ENCODE measurements around the gene ARHGAP26.
A peak's percentile ranks its signal among the peaks of the same experiment; 100 is the strongest.

ARHGAP26 gene

DNA sequence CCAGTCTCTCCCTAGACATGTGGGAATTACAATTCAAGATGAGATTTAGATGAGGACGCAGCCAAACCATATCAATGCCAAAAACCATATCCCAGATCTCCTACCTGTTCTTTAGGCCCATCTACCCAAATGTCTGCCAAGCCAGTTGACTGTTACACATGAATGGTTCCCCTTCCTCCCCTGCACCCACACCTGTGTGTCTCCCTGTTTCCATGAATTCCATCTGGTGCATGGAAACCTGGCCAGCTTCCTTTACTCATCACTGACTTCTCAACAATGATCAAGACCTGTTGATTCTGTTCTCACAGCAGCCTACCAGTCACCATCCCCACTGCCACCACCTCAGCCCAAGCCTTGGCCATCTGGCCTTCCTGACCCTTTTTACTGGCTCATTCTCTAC lies 410.6 kb downstream of the ARHGAP26 start:
- in situ Hi-C loops (cut with MboI; ENCODE audit: low pct_unique_long_range_greater_than_20kb, low sequenced_read_pairs, unreplicated experiment): no loop called here
- no peak for DNase-seq (ENCODE audit: low spot score)
- TF ChIP-seq, protein P1, sequence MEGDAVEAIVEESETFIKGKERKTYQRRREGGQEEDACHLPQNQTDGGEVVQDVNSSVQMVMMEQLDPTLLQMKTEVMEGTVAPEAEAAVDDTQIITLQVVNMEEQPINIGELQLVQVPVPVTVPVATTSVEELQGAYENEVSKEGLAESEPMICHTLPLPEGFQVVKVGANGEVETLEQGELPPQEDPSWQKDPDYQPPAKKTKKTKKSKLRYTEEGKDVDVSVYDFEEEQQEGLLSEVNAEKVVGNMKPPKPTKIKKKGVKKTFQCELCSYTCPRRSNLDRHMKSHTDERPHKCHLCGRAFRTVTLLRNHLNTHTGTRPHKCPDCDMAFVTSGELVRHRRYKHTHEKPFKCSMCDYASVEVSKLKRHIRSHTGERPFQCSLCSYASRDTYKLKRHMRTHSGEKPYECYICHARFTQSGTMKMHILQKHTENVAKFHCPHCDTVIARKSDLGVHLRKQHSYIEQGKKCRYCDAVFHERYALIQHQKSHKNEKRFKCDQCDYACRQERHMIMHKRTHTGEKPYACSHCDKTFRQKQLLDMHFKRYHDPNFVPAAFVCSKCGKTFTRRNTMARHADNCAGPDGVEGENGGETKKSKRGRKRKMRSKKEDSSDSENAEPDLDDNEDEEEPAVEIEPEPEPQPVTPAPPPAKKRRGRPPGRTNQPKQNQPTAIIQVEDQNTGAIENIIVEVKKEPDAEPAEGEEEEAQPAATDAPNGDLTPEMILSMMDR (IDR thresholded peaks at IDR 0.05; ENCODE audit: extremely low read depth, insufficient read depth, missing control alignments): no peak

DNA sequence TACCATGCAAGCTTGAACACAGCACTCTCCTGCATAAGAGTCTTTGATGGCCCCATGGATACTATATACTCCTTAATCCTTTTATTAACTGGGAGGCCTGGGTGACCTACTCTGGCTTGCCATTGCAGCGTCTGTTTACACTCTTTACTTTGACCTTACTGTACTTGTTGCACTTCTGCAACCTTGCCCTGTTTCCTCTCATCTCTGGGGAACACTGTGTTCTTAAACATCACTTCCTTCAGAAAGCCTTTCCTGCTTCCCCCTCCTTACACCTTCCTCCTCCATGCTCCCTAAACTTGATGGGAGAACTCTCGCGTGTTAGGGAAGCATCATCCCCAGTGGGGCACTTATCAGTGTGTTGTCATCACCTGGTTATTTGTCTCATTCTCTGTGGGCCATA lies 411.0 kb downstream of the ARHGAP26 start:
- TF ChIP-seq, protein P1 (IDR thresholded peaks at IDR 0.05; ENCODE audit: extremely low read depth, insufficient read depth, missing control alignments): no peak
- DNase-seq (ENCODE audit: low spot score): no peak
- in situ Hi-C loops (cut with MboI; ENCODE audit: low pct_unique_long_range_greater_than_20kb, low sequenced_read_pairs, unreplicated experiment): no loop called here

DNA sequence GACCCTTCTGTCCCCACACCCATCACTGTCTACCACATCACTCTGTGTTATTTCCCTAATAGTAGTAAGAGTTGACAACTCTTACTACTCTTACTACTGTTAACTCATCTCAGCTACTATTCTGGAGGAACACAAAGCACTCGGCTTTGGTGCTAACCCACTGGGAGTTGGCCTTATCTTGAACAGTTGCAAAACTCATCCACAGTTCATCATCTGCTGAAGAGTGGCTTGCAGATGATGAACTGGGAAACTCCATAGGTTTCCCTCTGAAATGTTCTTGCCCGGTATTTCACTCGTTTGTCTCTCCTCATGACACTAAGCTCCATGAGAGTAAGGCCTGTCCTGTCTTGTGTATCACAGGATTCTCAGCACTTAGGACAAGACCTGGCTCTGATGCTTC lies 411.9 kb downstream of the ARHGAP26 start:
- in situ Hi-C loops (cut with MboI; ENCODE audit: low pct_unique_long_range_greater_than_20kb, low sequenced_read_pairs, unreplicated experiment): no loop called here
- DNase-seq (ENCODE audit: low spot score): no peak
- TF ChIP-seq, protein P1 (IDR thresholded peaks at IDR 0.05; ENCODE audit: extremely low read depth, insufficient read depth, missing control alignments): no peak

DNA sequence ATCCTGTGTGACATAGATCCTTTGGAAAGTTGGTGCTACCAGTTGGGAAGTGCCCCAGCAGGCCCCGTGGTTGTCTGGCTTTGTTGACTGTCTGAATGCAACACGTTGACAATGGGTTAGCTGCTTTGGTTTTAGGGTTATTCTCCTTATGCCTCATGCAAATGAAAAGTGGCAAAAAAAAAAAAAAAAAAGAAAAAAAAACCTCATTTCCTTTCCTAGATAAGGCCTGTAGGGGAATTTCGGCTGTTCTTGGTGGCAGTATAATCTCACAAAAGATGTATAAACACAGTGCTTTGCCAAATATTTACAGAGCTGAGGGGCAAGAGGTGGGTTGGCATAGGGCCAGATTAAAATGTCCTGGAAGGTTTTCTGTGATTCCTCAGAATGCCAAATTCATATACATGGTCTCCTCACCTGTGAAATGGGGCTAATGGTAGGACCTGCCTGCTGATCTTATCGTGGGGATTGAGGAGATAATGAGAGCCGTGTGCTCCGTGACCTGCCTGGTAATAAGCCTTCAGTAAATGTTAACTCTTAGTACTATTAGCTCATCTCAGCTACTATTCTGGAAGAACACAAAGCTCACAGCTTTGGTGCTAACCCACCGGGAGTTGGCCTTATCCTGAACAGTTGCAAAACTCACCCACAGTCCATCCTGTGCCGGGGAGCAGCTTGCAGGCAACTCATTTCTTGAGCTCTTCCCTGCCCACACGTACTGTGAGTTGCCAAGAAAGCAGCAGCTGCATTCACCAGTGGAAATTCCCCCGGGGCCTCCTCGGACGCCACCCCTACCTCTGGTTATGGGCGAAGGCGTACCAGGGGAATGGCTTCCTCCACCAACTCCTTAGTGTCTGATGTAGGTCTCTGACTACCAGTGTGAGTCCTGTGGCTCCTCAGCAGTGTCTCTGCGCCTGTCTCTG lies 413.0 kb downstream of the ARHGAP26 start:
- TF ChIP-seq, protein P1 (IDR thresholded peaks at IDR 0.05; ENCODE audit: extremely low read depth, insufficient read depth, missing control alignments): no peak
- in situ Hi-C loops (cut with MboI; ENCODE audit: low pct_unique_long_range_greater_than_20kb, low sequenced_read_pairs, unreplicated experiment): no loop called here
- peak; percentile 36 for DNase-seq (ENCODE audit: low spot score)

DNA sequence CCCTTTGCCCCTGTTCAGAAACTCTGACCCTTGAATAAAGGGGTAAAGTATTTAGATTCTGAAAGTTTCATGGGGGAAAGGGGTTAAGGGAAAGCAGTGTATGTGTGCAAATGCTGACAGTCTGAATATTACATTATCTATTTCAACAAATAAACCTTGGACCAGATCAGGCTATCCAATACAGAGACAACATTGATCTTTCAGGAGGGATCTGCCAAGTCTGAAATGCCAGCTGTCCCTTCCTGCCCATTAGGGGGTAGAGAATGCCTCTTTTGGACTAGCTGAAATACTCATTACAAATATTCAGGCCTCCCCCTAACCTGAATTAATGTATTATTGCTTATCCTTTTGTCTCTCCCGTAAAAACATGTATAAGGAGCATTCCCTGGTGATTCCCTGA lies 413.8 kb downstream of the ARHGAP26 start:
- DNase-seq (ENCODE audit: low spot score): no peak
- in situ Hi-C loops (cut with MboI; ENCODE audit: low pct_unique_long_range_greater_than_20kb, low sequenced_read_pairs, unreplicated experiment): no loop called here
- TF ChIP-seq, protein P1 (IDR thresholded peaks at IDR 0.05; ENCODE audit: extremely low read depth, insufficient read depth, missing control alignments): no peak

DNA sequence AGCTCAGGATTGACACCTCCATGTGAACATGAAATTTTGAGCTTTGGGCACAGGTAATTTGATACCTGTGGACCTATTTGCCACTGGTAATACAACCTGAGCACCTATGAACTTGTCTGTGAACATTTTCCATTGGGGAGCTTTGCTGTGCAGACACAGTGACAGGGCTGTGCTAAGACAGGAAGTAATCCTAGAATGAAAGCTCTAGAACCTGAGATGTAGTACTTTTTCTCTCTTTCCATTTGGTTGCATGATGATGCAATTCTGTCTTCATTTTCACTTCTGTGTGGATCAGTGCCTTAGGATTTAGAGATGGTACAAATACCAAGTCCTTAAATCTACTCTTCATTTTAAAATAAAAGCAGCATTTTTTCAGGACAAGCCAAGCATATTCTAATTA lies 416.4 kb downstream of the ARHGAP26 start:
- in situ Hi-C loops (cut with MboI; ENCODE audit: low pct_unique_long_range_greater_than_20kb, low sequenced_read_pairs, unreplicated experiment): no loop called here
- no peak for DNase-seq (ENCODE audit: low spot score)
- TF ChIP-seq, protein P1 (IDR thresholded peaks at IDR 0.05; ENCODE audit: extremely low read depth, insufficient read depth, missing control alignments): no peak
